WTC11 (cell line): ENCODE results near the gene ADORA1.

Experiments
- CREM ChIP-seq: sonication (generic); formaldehyde crosslinking; IDR thresholded peaks from 2 replicates; pipeline ENCODE4 v1.8.1; 2022; ENCODE audit warnings: mild to moderate bottlenecking, missing genetic modification reagents, moderate library complexity
- NFE2L1 ChIP-seq: sonication (generic); formaldehyde crosslinking; IDR thresholded peaks from 2 replicates; pipeline ENCODE4 v1.8.1; 2023; ENCODE audit warnings: missing genetic modification reagents
- NR1H2 ChIP-seq: sonication (generic); formaldehyde crosslinking; IDR thresholded peaks from 2 replicates; pipeline ENCODE4 v1.9.0; 2021; ENCODE audit warnings: mild to moderate bottlenecking, moderate library complexity, missing genetic modification reagents
- TEAD4 ChIP-seq: sonication (generic); formaldehyde crosslinking; IDR thresholded peaks from 2 replicates; pipeline ENCODE4 v1.8.0; 2022; ENCODE audit warnings: mild to moderate bottlenecking, missing genetic modification reagents
- TF ChIP-seq, protein P1 (sequence below): sonication (generic); formaldehyde crosslinking; conservative IDR thresholded peaks from 2 replicates; pipeline ENCODE4 v1.8.1; 2023; ENCODE audit warnings: mild to moderate bottlenecking, low read depth, missing genetic modification reagents, moderate library complexity
- TF ChIP-seq, protein P2 (sequence below): fragments of 200-600 bp; IDR thresholded peaks from 2 replicates; pipeline ENCODE4 v1.8.0; 2022; ENCODE audit warnings: antibody characterized with exemption
- TF ChIP-seq, protein P3 (sequence below): sonication (generic); formaldehyde crosslinking; IDR thresholded peaks from 2 replicates; pipeline ENCODE4 v1.8.1; 2023; ENCODE audit warnings: mild to moderate bottlenecking, moderate library complexity, missing genetic modification reagents

DNA sequence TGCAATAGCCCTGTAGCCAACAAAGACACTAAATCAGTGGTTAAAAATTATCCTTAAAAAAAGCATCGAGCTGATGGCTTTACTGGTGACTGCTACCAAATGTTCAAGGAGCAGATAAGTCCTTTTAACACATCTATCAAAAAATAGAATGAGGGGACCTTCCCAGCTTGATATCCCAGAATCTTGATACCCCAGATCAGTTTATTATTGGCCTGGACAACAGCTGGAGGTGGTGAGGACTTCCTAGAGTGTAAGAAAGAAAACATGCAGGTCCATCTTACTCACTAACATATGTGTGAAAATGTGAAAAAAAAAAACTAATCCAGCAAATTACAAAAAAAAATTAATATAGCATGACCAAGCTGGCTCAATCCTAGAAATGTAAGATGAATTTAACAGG lies 80.7 kb downstream of the ADORA1 start:
- TF ChIP-seq, protein P1, sequence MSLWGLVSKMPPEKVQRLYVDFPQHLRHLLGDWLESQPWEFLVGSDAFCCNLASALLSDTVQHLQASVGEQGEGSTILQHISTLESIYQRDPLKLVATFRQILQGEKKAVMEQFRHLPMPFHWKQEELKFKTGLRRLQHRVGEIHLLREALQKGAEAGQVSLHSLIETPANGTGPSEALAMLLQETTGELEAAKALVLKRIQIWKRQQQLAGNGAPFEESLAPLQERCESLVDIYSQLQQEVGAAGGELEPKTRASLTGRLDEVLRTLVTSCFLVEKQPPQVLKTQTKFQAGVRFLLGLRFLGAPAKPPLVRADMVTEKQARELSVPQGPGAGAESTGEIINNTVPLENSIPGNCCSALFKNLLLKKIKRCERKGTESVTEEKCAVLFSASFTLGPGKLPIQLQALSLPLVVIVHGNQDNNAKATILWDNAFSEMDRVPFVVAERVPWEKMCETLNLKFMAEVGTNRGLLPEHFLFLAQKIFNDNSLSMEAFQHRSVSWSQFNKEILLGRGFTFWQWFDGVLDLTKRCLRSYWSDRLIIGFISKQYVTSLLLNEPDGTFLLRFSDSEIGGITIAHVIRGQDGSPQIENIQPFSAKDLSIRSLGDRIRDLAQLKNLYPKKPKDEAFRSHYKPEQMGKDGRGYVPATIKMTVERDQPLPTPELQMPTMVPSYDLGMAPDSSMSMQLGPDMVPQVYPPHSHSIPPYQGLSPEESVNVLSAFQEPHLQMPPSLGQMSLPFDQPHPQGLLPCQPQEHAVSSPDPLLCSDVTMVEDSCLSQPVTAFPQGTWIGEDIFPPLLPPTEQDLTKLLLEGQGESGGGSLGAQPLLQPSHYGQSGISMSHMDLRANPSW (CRISPR knock-in tag), result no peak
- no peak for TF ChIP-seq NR1H2 (CRISPR knock-in tag)
- TF ChIP-seq TEAD4, result no peak
- TF ChIP-seq NFE2L1, result no peak
- TF ChIP-seq, protein P2, sequence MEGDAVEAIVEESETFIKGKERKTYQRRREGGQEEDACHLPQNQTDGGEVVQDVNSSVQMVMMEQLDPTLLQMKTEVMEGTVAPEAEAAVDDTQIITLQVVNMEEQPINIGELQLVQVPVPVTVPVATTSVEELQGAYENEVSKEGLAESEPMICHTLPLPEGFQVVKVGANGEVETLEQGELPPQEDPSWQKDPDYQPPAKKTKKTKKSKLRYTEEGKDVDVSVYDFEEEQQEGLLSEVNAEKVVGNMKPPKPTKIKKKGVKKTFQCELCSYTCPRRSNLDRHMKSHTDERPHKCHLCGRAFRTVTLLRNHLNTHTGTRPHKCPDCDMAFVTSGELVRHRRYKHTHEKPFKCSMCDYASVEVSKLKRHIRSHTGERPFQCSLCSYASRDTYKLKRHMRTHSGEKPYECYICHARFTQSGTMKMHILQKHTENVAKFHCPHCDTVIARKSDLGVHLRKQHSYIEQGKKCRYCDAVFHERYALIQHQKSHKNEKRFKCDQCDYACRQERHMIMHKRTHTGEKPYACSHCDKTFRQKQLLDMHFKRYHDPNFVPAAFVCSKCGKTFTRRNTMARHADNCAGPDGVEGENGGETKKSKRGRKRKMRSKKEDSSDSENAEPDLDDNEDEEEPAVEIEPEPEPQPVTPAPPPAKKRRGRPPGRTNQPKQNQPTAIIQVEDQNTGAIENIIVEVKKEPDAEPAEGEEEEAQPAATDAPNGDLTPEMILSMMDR, result no peak
- TF ChIP-seq CREM (CRISPR knock-in tag), result no peak
- TF ChIP-seq, protein P3, sequence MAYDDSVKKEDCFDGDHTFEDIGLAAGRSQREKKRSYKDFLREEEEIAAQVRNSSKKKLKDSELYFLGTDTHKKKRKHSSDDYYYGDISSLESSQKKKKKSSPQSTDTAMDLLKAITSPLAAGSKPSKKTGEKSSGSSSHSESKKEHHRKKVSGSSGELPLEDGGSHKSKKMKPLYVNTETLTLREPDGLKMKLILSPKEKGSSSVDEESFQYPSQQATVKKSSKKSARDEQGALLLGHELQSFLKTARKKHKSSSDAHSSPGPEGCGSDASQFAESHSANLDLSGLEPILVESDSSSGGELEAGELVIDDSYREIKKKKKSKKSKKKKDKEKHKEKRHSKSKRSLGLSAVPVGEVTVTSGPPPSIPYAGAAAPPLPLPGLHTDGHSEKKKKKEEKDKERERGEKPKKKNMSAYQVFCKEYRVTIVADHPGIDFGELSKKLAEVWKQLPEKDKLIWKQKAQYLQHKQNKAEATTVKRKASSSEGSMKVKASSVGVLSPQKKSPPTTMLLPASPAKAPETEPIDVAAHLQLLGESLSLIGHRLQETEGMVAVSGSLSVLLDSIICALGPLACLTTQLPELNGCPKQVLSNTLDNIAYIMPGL (CRISPR knock-in tag), result no peak
